ENCODE data around the gene PHOX2A.

The PHOX2A gene

DNA sequence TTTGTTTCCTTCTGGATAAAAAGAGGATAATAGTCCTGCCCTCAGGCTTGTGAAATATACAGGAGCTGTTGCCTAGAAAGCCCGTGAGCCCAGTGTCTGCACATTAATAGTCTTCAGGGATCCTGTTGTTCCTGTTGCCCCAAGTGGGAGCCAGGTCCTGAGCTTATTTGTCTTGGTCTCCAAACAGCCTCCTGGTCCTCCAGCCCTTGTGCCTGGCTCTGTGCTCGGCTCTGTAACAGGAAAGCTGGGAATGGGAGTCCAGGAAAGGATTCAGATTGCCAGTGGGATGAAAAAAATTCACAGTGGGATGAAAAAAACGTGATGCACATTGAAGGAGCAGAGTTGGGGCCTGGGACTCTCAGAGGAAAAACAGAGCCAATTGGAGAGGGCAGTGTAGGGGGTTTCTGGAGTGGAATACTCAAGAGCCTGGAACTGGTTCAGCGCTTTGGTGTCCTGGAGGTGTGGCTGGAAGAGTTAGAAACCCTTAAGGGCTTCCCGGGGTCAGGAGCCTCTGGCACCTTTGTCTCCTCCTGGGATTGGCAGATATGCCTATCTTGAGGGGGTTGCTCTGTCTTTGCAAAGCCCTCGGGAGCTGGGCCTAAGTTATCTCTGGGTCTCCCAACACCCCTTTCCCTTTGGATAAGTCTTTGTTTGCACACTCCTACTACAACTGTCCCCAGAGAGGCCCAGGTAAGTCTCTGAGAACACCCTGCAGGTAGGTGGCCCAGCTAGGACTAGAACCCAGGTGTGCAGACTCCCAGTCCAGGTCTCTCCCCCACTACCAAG lies 21.7 kb downstream of the PHOX2A start (continued):
- TF ChIP-seq ZNF521 (tag by site-specific recombination; IDR thresholded peaks at IDR 0.05) (no peak), ZBTB21 (tag by site-specific recombination; IDR thresholded peaks at IDR 0.05) (no peak)

DNA sequence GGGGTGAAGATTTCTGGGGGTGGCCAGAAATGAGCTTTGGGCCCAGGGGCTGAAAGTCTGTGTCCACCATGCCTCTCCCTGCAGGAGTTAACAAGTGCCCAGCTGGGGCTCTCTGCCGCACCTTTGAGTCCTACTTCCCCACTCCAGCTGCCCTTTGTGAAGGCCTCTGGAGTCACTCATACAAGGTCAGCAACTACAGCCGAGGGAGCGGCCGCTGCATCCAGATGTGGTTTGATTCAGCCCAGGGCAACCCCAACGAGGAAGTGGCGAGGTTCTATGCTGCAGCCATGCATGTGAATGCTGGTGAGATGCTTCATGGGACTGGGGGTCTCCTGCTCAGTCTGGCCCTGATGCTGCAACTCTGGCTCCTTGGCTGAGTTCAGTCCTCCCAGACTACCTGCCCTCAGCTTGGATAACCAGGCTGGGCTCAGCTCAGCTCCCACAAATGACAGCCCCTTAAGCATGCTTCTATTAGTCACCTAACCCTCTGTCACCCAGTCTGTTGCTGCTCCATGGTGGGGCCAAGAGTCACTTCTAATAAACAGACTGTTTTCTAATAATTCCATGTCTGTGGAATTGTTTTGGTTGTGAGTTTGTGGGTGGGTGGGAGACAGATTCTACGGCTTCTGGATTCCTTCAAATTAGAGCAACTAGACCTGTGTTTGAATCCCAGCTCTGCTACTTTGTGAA lies 22.4 kb downstream of the PHOX2A start:
- Histone ChIP-seq H3K4me1 (ENCODE audit: control insufficient read depth, insufficient read depth, low read length) (peaks cover 3% of the 10 kb centered on the region; the same call in 1 of the 2 replicates), H3K27ac (ENCODE audit: extremely low read depth, low read depth, low read length) (no peak overlapping the region), H3K9me3 (ENCODE audit: control insufficient read depth, insufficient read depth, low read depth, low read length) (no peaks in the 10 kb centered on the region), H3K36me3 (ENCODE audit: control insufficient read depth in 2 of 2, insufficient read depth in 1 of 2, low read length in 2 of 2) (peaks cover 0 to 5% of the 10 kb centered on the region in 2 experiments; a peak in 1 of 3 replicates), H3K4me3 (ENCODE audit: low read depth, low read length) (no peak overlapping the region)
- no peak for TF ChIP-seq ZBTB21 (tag by site-specific recombination; IDR thresholded peaks at IDR 0.05)
- TF ChIP-seq REPIN1 (tag by site-specific recombination; IDR thresholded peaks at IDR 0.05; ENCODE audit: low read depth), result no peak
- TF ChIP-seq, protein P1, sequence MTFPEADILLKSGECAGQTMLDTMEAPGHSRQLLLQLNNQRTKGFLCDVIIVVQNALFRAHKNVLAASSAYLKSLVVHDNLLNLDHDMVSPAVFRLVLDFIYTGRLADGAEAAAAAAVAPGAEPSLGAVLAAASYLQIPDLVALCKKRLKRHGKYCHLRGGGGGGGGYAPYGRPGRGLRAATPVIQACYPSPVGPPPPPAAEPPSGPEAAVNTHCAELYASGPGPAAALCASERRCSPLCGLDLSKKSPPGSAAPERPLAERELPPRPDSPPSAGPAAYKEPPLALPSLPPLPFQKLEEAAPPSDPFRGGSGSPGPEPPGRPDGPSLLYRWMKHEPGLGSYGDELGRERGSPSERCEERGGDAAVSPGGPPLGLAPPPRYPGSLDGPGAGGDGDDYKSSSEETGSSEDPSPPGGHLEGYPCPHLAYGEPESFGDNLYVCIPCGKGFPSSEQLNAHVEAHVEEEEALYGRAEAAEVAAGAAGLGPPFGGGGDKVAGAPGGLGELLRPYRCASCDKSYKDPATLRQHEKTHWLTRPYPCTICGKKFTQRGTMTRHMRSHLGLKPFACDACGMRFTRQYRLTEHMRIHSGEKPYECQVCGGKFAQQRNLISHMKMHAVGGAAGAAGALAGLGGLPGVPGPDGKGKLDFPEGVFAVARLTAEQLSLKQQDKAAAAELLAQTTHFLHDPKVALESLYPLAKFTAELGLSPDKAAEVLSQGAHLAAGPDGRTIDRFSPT (tag by site-specific recombination; IDR thresholded peaks at IDR 0.05), result no peak
- TF ChIP-seq TRIM28 (IDR thresholded peaks at IDR 0.05; ENCODE audit: borderline replicate concordance, low read length), result no peak
- TF ChIP-seq, protein P2, sequence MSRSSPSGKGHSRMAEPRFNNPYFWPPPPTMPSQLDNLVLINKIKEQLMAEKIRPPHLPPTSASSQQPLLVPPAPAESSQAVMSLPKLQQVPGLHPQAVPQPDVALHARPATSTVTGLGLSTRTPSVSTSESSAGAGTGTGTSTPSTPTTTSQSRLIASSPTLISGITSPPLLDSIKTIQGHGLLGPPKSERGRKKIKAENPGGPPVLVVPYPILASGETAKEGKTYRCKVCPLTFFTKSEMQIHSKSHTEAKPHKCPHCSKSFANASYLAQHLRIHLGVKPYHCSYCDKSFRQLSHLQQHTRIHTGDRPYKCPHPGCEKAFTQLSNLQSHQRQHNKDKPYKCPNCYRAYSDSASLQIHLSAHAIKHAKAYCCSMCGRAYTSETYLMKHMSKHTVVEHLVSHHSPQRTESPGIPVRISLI (tag by site-specific recombination; IDR thresholded peaks at IDR 0.05), result no peak
- TF ChIP-seq, protein P3, sequence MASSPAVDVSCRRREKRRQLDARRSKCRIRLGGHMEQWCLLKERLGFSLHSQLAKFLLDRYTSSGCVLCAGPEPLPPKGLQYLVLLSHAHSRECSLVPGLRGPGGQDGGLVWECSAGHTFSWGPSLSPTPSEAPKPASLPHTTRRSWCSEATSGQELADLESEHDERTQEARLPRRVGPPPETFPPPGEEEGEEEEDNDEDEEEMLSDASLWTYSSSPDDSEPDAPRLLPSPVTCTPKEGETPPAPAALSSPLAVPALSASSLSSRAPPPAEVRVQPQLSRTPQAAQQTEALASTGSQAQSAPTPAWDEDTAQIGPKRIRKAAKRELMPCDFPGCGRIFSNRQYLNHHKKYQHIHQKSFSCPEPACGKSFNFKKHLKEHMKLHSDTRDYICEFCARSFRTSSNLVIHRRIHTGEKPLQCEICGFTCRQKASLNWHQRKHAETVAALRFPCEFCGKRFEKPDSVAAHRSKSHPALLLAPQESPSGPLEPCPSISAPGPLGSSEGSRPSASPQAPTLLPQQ (tag by site-specific recombination; IDR thresholded peaks at IDR 0.05), result no peak
- CTCF ChIA-PET, result interaction anchor here (0.6 to 1.8 kb wide), 6 partner anchors 13 to 192 kb away, joined by 3 to 5 read pairs (median 4); no protein-coding TSS in a partner anchor
- POLR2A ChIA-PET, result no interaction called here

DNA sequence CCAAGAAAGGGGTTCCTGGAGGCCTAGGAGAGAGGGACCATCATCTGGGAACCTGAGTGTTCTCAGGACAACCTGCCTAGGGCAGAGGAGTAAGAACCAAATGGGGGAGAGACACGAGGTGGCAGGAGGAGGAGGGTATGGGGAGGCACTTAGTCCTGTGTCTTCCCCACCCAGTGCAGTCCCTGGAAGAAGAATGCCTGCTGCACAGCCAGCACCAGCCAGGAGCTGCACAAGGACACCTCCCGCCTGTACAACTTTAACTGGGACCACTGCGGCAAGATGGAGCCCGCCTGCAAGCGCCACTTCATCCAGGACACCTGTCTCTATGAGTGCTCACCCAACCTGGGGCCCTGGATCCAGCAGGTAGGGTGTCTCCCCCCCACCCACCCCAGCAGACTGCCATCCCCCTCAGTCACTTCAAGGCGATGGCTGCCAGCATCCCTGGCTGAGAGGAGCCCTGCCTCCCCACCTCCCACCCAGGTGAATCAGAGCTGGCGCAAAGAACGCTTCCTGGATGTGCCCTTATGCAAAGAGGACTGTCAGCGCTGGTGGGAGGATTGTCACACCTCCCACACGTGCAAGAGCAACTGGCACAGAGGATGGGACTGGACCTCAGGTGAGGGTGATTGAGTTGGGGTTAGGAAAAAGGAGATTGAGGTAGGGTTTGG lies 23.1 kb downstream of the PHOX2A start:
- Histone ChIP-seq H3K4me3 (ENCODE audit: low read depth, low read length) (no peak overlapping the region), H3K9me3 (ENCODE audit: control insufficient read depth, insufficient read depth, low read depth, low read length) (no peaks in the 10 kb centered on the region), H3K36me3 (ENCODE audit: control insufficient read depth in 2 of 2, insufficient read depth in 1 of 2, low read length in 2 of 2) (peaks cover 0 to 4% of the 10 kb centered on the region in 2 experiments; a peak in 1 of 3 replicates), H3K27ac (ENCODE audit: extremely low read depth, low read depth, low read length) (no peak overlapping the region), H3K4me1 (ENCODE audit: control insufficient read depth, insufficient read depth, low read length) (peaks cover 3% of the 10 kb centered on the region; the same call in 1 of the 2 replicates)
- POLR2A ChIA-PET, result no interaction called here
- CTCF ChIA-PET, result interaction anchor here (0.6 to 1.0 kb wide), 2 partner anchors 77 to 193 kb away, joined by 3 read pairs; no protein-coding TSS in a partner anchor
- TF ChIP-seq, protein P4, sequence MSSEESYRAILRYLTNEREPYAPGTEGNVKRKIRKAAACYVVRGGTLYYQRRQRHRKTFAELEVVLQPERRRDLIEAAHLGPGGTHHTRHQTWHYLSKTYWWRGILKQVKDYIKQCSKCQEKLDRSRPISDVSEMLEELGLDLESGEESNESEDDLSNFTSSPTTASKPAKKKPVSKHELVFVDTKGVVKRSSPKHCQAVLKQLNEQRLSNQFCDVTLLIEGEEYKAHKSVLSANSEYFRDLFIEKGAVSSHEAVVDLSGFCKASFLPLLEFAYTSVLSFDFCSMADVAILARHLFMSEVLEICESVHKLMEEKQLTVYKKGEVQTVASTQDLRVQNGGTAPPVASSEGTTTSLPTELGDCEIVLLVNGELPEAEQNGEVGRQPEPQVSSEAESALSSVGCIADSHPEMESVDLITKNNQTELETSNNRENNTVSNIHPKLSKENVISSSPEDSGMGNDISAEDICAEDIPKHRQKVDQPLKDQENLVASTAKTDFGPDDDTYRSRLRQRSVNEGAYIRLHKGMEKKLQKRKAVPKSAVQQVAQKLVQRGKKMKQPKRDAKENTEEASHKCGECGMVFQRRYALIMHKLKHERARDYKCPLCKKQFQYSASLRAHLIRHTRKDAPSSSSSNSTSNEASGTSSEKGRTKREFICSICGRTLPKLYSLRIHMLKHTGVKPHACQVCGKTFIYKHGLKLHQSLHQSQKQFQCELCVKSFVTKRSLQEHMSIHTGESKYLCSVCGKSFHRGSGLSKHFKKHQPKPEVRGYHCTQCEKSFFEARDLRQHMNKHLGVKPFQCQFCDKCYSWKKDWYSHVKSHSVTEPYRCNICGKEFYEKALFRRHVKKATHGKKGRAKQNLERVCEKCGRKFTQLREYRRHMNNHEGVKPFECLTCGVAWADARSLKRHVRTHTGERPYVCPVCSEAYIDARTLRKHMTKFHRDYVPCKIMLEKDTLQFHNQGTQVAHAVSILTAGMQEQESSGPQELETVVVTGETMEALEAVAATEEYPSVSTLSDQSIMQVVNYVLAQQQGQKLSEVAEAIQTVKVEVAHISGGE (tag by site-specific recombination; conservative IDR thresholded peaks at IDR 0.05; ENCODE audit: low read depth), result no peak
- 0 out of 2 replicates have a peak, but pooled peaks have one; percentile 18 for TF ChIP-seq EGR2 (tag by site-specific recombination; IDR thresholded peaks at IDR 0.05; ENCODE audit: low read depth)
- no peak for TF ChIP-seq ZEB2 (tag by site-specific recombination; IDR thresholded peaks at IDR 0.05)
- peak; percentile 23; the same call in 1 of the 2 replicates for TF ChIP-seq ZFHX2 (tag by site-specific recombination; conservative IDR thresholded peaks at IDR 0.05)

All from HEK293 (cell line).